Chondrocyte (in vitro differentiated cells): ENCODE measurements around the gene RHNO1. TPM values are rescaled to one million over a fixed set of nuclear protein-coding genes. Genes with fewer than 3 reads are reported as not detected.

Experiments
- DNase-seq: peaks from one replicate; pipeline ENCODE4 v3.0.0; 2021; ENCODE audit warnings: mixed read lengths, low spot score
- H3K27ac Mint-ChIP-seq: one replicate; pipeline ENCODE4 v1.8.0; 2021; ENCODE audit warnings: mild to moderate bottlenecking, moderate library complexity, mixed read lengths; ENCODE audit not compliant: unreplicated experiment
- H3K27me3 Mint-ChIP-seq: 2 replicates; pipeline ENCODE4 v1.8.0; 2021; ENCODE audit warnings: low read depth, mixed read lengths
- H3K36me3 Mint-ChIP-seq: 2 replicates; pipeline ENCODE4 v1.8.0; 2021; ENCODE audit warnings: low read depth, mixed read lengths
- H3K4me1 Mint-ChIP-seq: 2 replicates; pipeline ENCODE4 v1.8.0; 2021; ENCODE audit warnings: low read depth, mild to moderate bottlenecking, mixed read lengths
- H3K4me3 Mint-ChIP-seq: one replicate; pipeline ENCODE4 v1.8.0; 2021; ENCODE audit warnings: mild to moderate bottlenecking, moderate library complexity, mixed read lengths; ENCODE audit not compliant: unreplicated experiment
- H3K9me3 Mint-ChIP-seq: 2 replicates; pipeline ENCODE4 v1.8.0; 2021; ENCODE audit warnings: low read depth, mixed read lengths
- CTCF ChIP-seq: fragments of 200-600 bp; sonication (generic); IDR thresholded peaks from 2 replicates; pipeline ENCODE4 v1.5.0; 2021; ENCODE audit warnings: antibody characterized with exemption, mild to moderate bottlenecking, moderate library complexity
- total RNA-seq: library from RNA; stranded (reverse); gene quantifications from 3 replicates; pipeline ENCODE4 v1.2.1, GENCODE V29; 2021

Gene RHNO1
- total RNA-seq, 1 donor from 2014 or later, result 18.8 TPM

GRCh38 chr12:2834581-2835491, 42.2 kb upstream of the RHNO1 start, which contains the start of gene NRIP2:
NRIP2 (minus strand) TSS chr12:2835035; CDS start chr12:2834983, 52 bp downstream.
- peaks cover 7% of the 10 kb centered on the region for H3K36me3 Mint-ChIP-seq
- DNase-seq, result no peak
- peak within 1 kb of the TSS; percentile 74 for H3K27ac Mint-ChIP-seq
- H3K27me3 Mint-ChIP-seq, result no peaks in the 10 kb centered on the region
- no peaks in the 10 kb centered on the region for H3K9me3 Mint-ChIP-seq
- H3K4me3 Mint-ChIP-seq, result peak within 1 kb of the TSS; percentile 49
- peaks cover 26% of the 10 kb centered on the region for H3K4me1 Mint-ChIP-seq
- peak; percentile 53 for TF ChIP-seq CTCF

DNA sequence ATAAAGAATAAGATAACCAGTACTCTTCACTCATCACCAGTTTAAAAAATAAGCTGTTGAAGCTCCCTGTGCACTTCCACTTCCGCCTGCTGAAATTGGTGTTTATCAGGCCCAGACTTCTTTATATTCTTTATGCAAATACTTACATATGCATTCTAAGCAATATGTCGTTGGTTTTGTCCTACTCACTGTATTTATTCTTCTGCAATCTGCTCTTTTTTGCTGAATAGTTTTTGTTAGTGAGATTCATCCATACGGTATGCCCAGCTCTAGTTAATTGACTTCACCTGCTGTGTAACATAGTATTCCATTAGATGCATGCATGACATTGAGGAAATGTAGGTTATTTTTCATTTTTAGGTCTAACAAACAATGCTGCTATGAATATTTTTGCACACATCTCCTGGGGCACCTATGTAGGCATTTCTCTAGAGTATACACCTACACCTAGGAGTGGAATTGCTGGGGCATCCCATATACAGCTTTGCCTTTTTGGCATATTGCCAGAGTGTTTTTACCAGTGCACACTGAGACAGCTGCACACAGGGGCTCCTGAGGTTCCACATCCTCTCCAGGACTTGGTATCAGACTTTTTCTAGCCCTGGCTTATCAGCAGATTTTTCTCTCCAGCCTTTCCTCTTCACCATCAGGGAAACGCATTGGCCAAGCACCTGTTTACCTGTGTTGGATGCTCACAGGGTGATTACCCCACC, 41.2 kb upstream of the RHNO1 start:
- Mint-ChIP-seq H3K4me1 (peaks cover 26% of the 10 kb centered on the region), H3K4me3 (no peak overlapping the region), H3K9me3 (no peaks in the 10 kb centered on the region), H3K27me3 (no peaks in the 10 kb centered on the region), H3K36me3 (peaks cover 1% of the 10 kb centered on the region), H3K27ac (no peak overlapping the region)
- no peak for TF ChIP-seq CTCF
- DNase-seq, result no peak

DNA sequence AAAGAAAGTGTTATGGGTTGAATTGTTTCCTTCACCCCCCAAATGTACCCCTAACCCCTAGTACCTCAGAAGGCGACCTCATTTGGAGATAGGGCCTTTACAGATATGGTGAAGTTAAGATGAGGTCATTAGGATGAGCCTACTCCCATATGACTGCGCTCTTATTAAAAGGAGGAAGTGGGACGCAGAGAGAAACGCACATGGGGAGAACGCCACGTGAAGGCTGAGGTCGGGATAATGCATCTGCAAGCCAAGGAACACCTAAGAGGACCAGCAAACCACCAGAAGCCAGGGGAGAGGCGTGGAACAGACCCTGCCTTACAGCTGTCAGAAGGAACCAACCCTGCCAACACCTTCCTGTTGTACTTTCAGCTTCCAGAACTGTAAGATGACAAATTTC, 40.4 kb upstream of the RHNO1 start:
- no peak for TF ChIP-seq CTCF
- Mint-ChIP-seq H3K27me3 (no peaks in the 10 kb centered on the region), H3K9me3 (no peaks in the 10 kb centered on the region), H3K4me1 (peaks cover 29% of the 10 kb centered on the region), H3K27ac (no peak overlapping the region), H3K36me3 (peaks cover 1% of the 10 kb centered on the region), H3K4me3 (no peak overlapping the region)
- no peak for DNase-seq

DNA sequence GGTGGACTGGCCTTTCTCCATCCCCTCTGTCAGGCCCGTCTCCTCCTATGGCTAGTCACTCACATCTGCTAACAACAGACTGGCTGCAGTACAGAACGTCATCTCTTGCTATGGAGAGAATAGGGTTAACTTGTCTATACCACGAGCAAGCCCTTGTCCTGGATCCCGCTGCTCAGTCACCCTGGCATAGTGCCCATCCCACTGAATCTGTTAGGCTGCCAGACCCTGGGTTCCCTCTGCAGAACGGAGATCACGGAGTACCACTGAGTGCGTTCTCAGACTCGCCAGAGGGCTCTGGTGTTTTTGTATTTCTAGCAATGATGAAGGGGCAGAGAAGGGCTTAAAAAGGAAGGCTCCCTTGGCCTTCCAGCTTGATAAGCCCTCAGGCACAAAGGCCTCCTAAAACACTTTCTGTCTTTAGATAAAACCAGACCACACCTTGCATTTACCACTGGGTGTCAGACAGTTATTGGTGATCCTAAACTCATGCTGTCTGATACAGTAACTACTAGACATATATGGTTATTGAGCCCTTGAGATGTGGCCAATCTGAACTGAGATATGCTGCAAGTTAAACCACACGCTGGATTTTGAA, 35.9 kb upstream of the RHNO1 start:
- Mint-ChIP-seq H3K9me3 (no peaks in the 10 kb centered on the region), H3K27ac (no peak overlapping the region), H3K4me1 (peaks cover 30% of the 10 kb centered on the region), H3K36me3 (no peaks in the 10 kb centered on the region), H3K27me3 (no peaks in the 10 kb centered on the region), H3K4me3 (no peak overlapping the region)
- DNase-seq, result no peak
- TF ChIP-seq CTCF, result no peak

GRCh38 chr12:2842948-2843347, 34.1 kb upstream of the RHNO1 start:
- H3K27me3 Mint-ChIP-seq, result no peaks in the 10 kb centered on the region

More at GRCh38 chr12:2842948-2843347, 34.1 kb upstream of the RHNO1 start:
- no peak for TF ChIP-seq CTCF
- H3K4me1 Mint-ChIP-seq, result peaks cover 34% of the 10 kb centered on the region
- DNase-seq, result no peak
- peak overlapping the region; percentile 49 for H3K27ac Mint-ChIP-seq
- H3K4me3 Mint-ChIP-seq, result no peak overlapping the region
- H3K9me3 Mint-ChIP-seq, result no peaks in the 10 kb centered on the region
- no peaks in the 10 kb centered on the region for H3K36me3 Mint-ChIP-seq
